NOMO-1 treated with dmso at 0.1 percent for 144 hours (cell line): Measurements from ENCODE around the gene CHST14.
A peak's percentile ranks its signal among the peaks of the same experiment; 100 is the strongest.

ENCODE experiments used
- DNase-seq: peaks from one replicate; lab custom pipeline; 2025; ENCODE audit not compliant: unreplicated experiment; lab: John Stamatoyannopoulos, UW

Gene CHST14

GRCh38 chr15:40461958-40462357, 8.8 kb upstream of the CHST14 start:
- DNase-seq = no peak

GRCh38 chr15:40463279-40463678, 7.5 kb upstream of the CHST14 start:
- DNase-seq = no peak

GRCh38 chr15:40463886-40464545, 6.8 kb upstream of the CHST14 start:
- no peak for DNase-seq

GRCh38 chr15:40464595-40465185, 6.1 kb upstream of the CHST14 start:
- no peak for DNase-seq

- no peak for DNase-seq
These were observed 4.8 kb upstream of the CHST14 start for GRCh38 chr15:40465939-40466338.

- no peak for DNase-seq
These were observed 4.1 kb upstream of the CHST14 start for GRCh38 chr15:40466426-40467260.

GRCh38 chr15:40467261-40467615, 3.5 kb upstream of the CHST14 start:
- no peak for DNase-seq

GRCh38 chr15:40468898-40469331, 1.9 kb upstream of the CHST14 start:
- no peak for DNase-seq

- no peak for DNase-seq
These were observed 901 bp upstream of the CHST14 start for GRCh38 chr15:40469776-40470390.

- DNase-seq = no peak
These were observed 472 bp downstream of the CHST14 start for GRCh38 chr15:40471105-40471807.

- no peak for DNase-seq
These were observed 995 bp downstream of the CHST14 start for GRCh38 chr15:40471808-40472150.

GRCh38 chr15:40472171-40472727, 1.5 kb downstream of the CHST14 start:
- DNase-seq = no peak

- no peak for DNase-seq
These were observed 3.8 kb downstream of the CHST14 start for GRCh38 chr15:40474581-40474980.

- no peak for DNase-seq
These were observed 7.0 kb downstream of the CHST14 start for GRCh38 chr15:40477642-40478327.

GRCh38 chr15:40479024-40479423, 8.2 kb downstream of the CHST14 start:
- DNase-seq = no peak

- no peak for DNase-seq
These were observed 10.7 kb downstream of the CHST14 start for GRCh38 chr15:40481341-40482074.

- no peak for DNase-seq
These were observed 13.1 kb downstream of the CHST14 start for GRCh38 chr15:40483919-40484318.

GRCh38 chr15:40486066-40486770, 15.4 kb downstream of the CHST14 start:
- DNase-seq = peak; percentile 8
